NB4 (cell line): Measurements from ENCODE around the gene TBC1D30.

ENCODE experiments used
- DNase-seq: peaks from one replicate; pipeline ENCODE4 v3.0.0; 2010; ENCODE audit warnings: low read depth
- H3K4me3 ChIP-seq: one replicate; pipeline ENCODE4 v1.5.1; 2011; ENCODE audit warnings: mild to moderate bottlenecking, low read depth, low read length, moderate library complexity
- CTCF ChIP-seq: IDR thresholded peaks from one replicate; pipeline ENCODE4 v1.5.1; 2012; ENCODE audit warnings: low read depth, low read length
- MAX ChIP-seq: IDR thresholded peaks from 2 replicates; pipeline ENCODE4 v1.6.1; 2011; ENCODE audit warnings: low read depth, low read length
- MYC ChIP-seq: IDR thresholded peaks from 2 replicates; pipeline ENCODE4 v1.6.1; 2011; ENCODE audit warnings: low read depth, low read length
- POLR2A ChIP-seq: IDR thresholded peaks from 2 replicates; pipeline ENCODE4 v1.6.1; 2011; ENCODE audit warnings: mild to moderate bottlenecking; ENCODE audit not compliant: insufficient read length; ENCODE audit errors: extremely low read depth

TBC1D30 gene

DNA sequence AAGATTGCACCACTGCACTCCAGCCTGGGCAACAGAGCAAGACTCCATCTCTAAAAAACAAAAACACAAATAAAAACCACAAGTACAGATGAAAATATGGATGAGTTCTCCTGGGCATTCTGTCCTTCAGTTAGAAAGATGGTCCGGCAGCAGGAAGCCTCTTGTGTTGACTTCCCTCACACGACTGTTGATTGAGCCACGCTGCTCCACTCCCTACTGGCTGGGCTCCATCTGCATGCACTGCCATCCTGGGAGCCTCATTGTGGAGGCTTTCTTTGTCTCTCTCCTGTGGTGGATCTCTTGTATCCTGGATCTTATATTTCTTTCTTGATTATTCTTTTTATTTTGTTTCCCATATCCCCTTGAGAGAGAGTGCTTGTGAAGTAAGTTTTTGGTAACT lies 30.8 kb upstream of the TBC1D30 start:
- no peak for DNase-seq
- TF ChIP-seq CTCF (no peak), POLR2A (no peak), MYC (no peak), MAX (no peak)

DNA sequence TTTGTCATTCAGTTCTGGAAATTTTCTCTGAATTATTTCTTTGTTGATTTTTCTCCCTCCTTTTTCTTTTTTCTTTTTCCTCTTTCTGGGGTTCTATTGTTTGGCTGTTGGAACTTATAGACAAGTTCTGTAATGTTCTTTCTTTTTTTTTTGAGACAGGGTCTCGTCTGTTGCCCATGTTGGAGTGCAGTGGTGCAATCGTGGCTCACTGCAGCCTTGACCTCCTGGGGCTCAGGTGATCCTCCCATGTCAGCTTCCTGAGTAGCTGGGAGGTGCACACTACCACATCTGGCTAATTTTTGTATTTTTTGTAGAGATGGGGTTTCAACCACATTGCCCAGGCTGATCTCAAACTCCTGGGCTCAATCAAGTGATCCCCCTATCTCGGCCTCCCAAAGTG lies 30.1 kb upstream of the TBC1D30 start:
- TF ChIP-seq MAX, result no peak
- DNase-seq, result no peak
- no peak overlapping the region for H3K4me3 ChIP-seq

More for the DNA sequence above, 30.8 kb upstream of the TBC1D30 start:
- H3K4me3 ChIP-seq, result no peak overlapping the region

GRCh38 chr12:64796205-64796845 lies 28.1 kb upstream of the TBC1D30 start:
- peak; percentile 90 for DNase-seq
- H3K4me3 ChIP-seq, result no peak overlapping the region
- peak; percentile 62 for TF ChIP-seq CTCF
- no peak for TF ChIP-seq MYC
- TF ChIP-seq POLR2A, result no peak
- no peak for TF ChIP-seq MAX

DNA sequence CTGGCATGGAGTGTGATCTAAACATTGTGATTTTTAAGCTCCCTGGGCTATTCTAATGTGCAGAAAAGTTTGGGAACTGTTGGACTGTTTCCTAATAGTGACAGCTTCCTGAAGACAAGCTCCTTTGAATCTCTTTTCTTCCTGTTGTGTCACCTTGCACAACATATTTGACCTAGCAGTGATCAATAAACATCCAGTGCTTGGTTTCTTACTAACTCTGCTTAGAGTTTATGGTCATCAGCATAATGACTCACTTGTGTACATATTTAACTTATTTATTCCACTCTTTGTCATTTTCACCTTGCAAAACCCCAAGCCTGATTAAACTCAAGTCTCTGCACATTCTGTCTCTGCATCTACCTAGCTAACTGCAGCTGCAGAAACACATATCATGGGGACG lies 27.3 kb upstream of the TBC1D30 start:
- no peak for DNase-seq
- no peak overlapping the region for H3K4me3 ChIP-seq
- no peak for TF ChIP-seq POLR2A
- TF ChIP-seq MYC, result no peak
- TF ChIP-seq MAX, result no peak
- TF ChIP-seq CTCF, result no peak

- no peak for TF ChIP-seq MYC
- TF ChIP-seq CTCF, result no peak
- TF ChIP-seq MAX, result no peak
- TF ChIP-seq POLR2A, result no peak
- no peak overlapping the region for H3K4me3 ChIP-seq
- no peak for DNase-seq
Measured at GRCh38 chr12:64798165-64798564, 26.3 kb upstream of the TBC1D30 start.

- TF ChIP-seq POLR2A, result no peak
- TF ChIP-seq CTCF, result no peak
- no peak for TF ChIP-seq MAX
- TF ChIP-seq MYC, result no peak
- DNase-seq, result no peak
- no peak overlapping the region for H3K4me3 ChIP-seq
Measured at GRCh38 chr12:64800640-64801039, 23.8 kb upstream of the TBC1D30 start.
